ENCODE results near the gene CDK19.

The CDK19 gene

DNA sequence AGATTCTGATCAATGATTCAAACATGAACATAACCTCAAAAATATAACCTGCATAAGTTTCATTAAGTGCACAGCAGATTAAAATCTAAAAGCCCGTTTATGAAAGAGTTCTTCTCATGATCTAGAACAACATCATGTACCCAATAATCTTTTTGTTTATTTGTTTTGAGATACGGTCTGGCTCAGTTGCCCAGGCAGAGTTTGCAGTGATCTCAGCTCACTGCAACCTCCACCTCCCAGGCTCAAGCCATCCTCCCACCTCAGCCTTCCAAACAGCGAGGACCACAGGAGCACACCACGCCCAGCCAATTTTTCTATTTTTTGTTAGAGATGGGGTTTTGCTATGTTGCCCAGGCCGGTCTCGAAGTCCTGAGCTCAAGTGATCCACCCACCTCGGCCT, 149.7 kb downstream of the CDK19 start:
- in situ Hi-C loops (cut with HindIII; ENCODE audit: low sequenced_read_pairs): no loop called here

DNA sequence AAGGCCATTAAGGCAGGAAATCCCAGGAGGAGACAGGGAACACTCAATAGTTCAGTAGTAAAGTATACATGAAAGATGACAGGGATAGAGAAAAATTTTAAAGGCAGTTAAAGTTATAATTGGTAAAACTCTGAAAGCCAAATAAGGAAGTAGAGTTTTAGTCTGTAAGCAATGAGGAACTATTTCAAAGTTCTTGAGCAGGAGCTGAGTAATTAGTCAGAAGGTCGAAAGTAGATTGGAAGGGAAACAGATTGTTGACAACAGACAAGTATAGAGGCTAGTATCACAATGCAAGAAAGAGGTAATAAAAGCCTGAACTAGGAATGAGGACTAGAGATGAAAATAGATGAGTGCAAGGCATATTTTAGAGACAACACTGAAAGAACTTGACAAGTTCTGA, 150.3 kb downstream of the CDK19 start:
- in situ Hi-C loops (cut with HindIII; ENCODE audit: low sequenced_read_pairs): no loop called here

DNA sequence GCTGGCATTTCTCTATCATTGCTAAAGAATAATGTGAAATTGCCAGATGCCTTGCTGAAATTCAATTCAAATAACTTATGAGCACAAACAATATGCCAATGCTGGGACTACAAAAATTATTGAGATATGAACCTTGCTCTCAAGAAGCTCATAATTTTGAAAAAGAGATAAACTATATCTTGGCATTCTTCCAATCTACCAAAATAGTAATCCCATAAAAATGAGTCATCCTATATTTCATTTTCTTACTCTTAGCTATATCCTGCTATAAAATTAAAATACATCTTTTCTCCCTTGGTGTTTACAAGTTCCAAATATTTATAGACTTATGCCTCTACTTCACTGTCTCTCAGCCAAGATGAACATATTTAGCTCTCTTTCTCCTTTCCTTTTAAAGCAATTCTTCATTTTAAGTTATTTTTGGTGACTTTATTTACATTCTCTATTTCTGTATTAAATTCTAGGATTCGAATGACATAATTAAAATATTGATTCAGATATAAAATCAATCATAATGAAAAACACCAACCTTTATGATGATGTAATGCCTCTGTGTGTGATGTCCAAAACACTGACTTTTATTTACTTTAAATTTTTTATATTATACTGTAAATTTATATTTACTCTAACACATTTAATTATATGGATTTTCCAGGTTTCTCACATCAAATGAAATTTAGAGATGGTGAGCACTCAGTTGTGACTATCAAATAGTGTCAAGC, 152.6 kb downstream of the CDK19 start:
- in situ Hi-C loops (cut with HindIII; ENCODE audit: low sequenced_read_pairs): no loop called here

DNA sequence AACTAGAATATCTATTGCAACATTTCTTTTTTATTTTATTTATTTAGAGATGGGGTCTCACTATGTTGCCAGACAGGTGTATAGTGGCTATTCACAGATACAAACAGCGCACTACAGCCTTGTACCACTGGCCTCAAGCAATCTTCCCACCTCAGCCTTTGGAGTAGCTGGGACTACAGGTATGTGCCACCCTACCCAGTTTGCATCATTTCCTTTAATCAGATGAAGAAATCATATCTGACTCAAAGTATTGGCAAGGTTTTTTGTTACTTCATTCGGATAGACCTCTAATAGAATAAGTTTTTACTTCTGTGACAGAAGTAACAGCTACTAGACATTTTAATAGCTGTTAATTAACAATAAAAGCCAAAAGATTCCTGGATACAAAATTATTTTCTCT, 153.9 kb downstream of the CDK19 start:
- in situ Hi-C loops (cut with HindIII; ENCODE audit: low sequenced_read_pairs): no loop called here

DNA sequence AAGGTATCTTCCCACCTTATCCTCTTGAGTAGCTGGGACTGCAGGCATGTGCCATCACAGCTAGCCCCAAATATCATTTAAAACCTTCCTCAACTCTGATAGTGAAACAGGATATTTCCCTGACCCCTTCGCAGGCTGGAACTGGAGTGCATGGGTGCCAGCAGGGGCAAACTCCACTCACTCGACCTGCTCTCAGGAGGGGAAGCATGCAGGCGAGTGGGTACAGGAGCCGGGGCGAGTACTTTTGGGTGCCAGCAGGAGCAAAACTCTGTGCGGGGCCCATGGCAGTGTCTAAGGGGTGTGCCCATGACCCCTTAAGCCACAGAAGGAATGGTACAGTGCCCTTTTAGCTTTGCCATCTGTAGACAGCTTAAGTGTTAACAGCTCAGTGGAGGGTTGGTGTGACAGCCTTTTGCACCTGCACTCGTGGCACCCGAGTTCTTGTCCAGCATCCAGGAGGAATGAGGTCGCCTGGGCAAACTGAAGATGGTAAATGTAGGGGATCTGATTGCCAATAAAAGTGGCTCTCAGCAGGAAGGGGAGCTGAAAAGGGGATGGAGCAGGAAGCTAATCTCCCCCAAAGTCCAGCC, 155.1 kb downstream of the CDK19 start:
- in situ Hi-C loops (cut with HindIII; ENCODE audit: low sequenced_read_pairs): no loop called here

DNA sequence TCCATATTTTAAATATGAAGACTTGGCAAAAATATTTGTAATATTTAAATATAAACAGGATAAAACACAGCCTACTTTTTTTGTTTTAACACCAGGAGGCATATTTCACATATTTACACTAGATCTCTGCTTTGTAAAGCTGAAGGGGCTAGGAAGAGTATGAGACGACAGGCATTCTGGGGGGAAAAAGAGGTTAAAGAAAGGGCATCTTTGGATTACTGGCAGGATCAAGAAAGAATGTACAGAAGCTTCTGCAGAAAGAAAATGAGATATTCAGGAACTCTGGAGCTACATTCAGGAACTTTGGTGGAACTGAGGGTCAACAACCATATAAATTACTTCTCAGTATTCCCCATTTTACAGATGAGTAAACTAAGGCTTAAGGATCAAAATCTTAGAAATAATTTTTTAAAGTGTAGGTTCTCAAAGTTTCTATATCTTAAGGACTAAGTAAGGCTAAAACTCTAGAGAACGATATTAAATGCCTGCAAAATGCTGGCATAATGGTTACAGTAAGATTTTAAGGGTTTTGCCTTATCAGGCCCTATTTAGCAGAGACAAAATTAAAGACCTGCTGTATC, 156.5 kb downstream of the CDK19 start:
- in situ Hi-C loops (cut with HindIII; ENCODE audit: low sequenced_read_pairs): no loop called here

DNA sequence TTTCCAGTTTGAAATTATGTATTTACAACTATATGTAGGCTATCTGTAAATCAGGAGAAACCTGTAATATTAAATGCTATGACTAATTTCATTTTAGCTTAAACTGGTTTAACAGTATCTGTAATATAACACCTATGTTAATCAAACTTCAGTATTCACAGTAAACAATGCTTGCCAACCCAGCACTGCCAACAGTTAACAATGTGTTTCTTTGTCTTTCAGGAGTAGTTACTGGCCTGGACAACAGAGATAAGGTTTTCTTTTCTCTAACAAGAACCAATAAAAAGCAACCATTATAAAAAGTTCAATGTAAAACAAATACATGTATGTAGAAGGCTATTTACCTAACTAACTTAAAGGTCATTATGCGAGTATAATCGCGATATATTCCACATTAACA, 158.8 kb downstream of the CDK19 start:
- in situ Hi-C loops (cut with HindIII; ENCODE audit: low sequenced_read_pairs): no loop called here

DNA sequence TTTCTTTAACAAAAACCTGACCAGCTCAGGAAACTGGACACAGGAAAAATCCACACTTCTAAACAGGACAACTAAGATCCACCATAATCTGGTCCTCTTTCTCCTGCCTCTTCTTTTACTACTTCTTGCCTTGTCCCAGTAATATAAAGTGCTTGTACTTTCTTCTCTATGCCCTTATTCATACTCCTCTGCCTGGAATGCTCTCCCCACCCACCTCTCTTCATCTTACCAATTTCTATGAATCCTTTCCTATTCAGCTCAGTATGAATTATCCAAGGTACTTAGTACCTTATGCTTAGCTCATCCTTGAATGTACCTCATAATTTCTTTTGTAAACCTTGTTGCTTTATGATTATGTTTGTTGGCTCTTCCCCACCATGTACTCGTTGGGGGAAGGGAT, 159.4 kb downstream of the CDK19 start:
- in situ Hi-C loops (cut with HindIII; ENCODE audit: low sequenced_read_pairs): no loop called here

DNA sequence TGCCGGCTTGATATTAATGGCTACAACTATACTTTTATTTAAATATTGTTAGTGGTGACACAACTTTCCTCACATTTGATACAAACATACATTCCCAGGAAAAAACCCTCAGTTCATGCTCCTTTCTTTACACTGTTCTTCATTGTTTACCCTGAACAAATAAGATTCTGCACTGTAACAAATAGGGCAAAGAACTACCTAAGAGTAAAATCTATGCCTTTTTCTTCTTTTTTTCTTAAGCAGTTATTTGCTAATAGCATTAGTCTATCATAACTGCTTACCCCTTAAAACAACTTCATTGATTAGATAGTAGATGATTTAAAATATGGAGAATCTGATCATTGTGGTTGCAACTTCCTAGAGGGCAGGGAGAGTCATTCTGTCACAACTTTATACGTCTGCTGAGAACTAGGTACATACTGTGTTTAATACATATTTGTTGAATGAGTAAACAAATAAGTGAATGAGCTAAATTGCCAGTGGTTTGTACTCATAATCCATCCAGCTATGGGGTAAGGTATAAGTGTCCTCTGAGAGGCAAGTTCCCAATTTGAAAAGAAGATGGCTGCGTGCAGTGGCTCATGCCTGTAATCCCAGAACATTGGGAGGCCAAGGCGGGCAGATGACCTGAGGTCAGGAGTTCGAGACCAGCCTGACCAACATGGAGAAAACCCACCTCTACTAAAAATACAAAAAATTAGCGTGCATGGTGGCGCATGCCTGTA, 161.0 kb downstream of the CDK19 start:
- in situ Hi-C loops (cut with HindIII; ENCODE audit: low sequenced_read_pairs): no loop called here

DNA sequence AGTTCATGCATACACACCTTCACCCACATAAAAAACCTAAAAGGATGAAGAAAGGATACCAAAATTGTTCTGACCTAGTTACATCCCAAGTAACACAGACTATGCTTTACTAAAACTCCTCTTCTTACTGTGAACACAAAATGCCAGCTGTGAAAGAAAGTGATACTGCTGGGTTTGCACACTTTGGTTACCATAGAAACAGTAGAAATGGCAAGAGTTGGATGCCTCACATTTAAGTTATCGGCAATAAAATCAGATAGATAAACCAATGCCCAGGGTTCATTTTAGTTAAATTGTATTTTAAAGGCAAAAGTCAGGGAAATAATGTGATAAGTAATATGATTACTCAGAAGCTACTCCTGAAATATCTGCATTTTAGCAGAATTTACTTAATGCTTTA, 161.9 kb downstream of the CDK19 start:
- in situ Hi-C loops (cut with HindIII; ENCODE audit: low sequenced_read_pairs): no loop called here

DNA sequence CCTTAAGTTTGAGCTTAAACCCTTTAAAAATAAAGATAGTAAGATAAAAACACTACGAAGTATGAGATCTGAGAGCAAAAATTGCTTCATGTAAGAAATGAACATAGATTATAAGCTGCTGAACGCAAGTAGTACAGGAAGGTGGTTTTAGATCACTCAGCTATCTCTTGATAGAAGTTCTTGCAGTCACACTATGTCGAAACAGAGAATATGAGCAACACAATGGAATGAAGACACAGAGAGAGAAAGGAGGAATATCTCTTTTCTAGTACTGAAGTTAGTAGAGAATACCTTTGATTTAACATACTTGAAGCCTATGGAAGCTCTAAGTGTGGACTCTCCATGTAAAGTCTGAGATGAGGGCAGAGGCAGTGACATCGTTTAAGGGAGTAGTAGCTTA, 162.7 kb downstream of the CDK19 start:
- in situ Hi-C loops (cut with HindIII; ENCODE audit: low sequenced_read_pairs): no loop called here

DNA sequence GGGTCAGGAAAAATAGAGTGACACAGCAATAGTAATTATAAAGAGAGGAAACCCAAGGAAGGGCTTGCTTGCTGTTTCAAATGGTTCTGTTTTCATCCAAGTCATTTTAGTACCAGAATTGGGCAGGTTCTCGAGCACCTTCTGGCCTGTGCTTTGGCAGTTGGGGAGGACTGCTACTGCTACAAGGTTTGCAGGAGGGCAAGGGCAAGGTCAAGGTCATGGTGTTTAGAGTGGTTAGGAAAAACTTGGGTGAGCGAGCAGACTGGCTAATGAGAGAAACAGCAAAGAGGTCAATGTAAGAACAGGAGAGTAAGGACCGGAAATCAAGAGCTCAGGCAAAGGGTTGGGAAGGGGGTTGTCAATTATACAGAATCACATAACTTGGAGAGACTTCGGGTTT, 164.5 kb downstream of the CDK19 start:
- in situ Hi-C loops (cut with HindIII; ENCODE audit: low sequenced_read_pairs): no loop called here

DNA sequence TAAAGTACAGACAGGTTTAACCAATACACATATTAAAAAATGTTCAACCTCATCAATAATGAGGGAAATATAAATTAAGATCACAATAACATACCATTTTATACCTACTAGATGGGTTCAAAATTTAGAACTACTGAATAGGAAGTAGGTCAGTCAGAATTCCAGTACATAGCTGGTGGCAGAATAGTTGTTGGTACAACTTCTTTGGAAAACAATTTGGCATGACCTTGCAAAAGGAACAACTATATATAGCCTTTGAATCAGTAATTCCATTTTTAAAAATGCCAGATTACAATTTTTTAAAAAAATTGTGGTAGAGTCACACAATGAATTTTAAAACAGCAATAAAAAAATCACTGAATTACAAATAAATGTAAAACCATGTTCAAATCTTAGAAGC, 165.6 kb downstream of the CDK19 start:
- in situ Hi-C loops (cut with HindIII; ENCODE audit: low sequenced_read_pairs): no loop called here

DNA sequence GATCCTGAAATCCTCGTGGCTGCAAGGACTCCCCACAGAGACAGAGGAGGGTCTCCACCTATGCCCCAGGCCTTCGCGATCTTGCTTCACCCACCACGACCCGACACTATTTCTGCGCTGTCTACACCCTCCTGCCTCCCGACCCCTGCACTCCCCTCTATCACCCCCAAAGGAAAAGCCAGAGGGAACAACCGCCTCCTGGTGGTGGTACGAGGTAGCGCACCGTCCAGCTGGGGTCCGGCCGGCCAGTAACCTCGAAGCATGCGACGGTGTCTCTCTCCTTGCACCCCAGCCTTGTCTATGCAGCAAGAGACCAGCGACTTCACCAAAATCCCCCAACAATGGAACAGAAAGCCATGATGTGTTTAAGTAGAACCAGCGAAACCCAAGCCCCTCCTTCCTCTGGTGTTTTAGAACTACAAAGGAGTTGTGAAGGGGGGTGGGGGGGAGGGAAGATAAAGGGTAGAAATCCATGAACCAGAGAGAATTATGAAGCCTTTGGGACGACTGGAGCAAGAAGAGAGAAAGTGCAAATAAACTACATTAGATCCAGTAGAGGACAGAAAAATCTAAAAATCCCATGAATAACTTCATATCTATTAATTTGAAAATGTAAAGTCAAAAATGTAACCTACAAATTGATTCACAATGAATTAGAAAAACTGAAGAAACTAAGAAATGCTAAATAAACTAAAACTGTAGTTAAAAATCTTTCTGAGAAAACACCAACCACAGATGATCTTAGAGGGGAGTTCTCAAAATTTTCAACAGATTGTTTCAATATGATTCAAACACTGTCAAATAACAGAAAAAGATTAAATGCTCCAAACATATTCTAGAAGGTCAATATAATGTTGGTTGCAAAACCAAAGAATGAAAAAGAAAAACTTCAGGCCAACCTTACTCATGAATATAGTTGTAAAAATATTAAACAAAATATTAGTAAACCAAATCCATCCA, 168.0 kb downstream of the CDK19 start:
- in situ Hi-C loops (cut with HindIII; ENCODE audit: low sequenced_read_pairs): no loop called here

DNA sequence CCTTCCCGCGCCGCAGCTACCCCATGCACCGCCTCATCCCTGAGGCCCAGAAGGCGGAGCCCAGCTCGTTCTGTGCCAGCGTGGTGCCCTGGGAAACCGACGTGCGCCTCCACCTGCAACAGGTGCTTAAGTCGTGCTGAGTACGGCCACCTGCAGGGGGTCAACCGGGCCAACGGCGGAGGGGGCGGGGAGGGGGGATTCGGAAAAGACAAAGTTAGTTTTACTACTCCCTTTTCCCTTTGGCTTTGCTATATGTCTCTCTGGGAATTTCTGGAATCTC, 168.9 kb downstream of the CDK19 start:
- in situ Hi-C loops (cut with HindIII; ENCODE audit: low sequenced_read_pairs): no loop called here

DNA sequence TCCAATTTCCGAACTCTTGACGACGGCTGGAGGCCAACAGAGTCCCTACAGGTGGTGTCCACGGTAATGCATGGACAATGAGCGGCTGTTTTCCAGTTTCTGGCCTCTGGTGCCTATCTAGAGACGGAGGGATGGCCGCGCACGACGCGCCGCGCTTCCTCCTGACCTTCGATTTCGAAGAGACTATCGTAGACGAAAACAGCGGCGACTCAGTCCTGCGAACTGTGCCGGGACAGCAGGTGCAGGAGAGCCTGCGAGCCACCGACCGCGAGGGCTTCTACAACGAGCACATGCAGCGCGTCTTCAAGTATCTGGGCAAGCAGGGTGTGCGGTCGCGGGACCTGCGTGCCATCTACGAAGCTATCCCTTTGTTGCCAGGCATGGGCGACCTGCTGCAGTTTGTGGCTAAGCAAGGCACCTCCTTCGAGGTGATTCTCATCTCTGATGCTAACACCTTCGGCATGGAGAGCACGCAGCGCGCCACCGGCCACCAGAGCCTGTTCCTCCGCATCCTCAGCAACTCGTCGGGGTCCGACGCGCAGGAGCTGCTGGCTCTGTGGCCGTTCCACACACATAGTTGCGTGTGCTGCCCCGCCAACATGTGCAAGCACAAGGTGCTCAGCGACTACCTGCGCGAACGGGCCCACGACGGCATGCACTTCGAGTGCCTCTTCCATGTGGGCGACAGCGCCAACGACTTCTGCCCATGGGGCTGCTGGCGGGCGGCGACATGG, 169.4 kb downstream of the CDK19 start:
- in situ Hi-C loops (cut with HindIII; ENCODE audit: low sequenced_read_pairs): no loop called here

DNA sequence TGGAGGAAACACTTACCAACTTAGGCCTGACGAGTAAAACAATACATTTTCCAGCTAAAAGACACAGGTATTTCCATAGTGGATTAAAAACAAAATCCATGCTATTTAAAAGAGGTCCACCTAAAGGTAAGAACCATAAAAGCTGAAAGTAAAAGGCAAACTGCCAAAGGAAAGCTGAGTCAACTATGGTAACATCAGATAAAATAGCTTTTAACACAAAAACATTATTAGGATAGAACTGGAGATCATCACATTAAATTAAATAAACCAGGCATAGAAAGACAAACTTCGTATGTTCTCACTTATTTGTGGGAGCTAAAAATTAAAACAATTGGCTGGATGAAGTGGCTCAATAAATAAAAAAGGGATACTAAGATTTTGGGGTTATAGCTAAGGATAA, 172.1 kb downstream of the CDK19 start:
- in situ Hi-C loops (cut with HindIII; ENCODE audit: low sequenced_read_pairs): no loop called here

DNA sequence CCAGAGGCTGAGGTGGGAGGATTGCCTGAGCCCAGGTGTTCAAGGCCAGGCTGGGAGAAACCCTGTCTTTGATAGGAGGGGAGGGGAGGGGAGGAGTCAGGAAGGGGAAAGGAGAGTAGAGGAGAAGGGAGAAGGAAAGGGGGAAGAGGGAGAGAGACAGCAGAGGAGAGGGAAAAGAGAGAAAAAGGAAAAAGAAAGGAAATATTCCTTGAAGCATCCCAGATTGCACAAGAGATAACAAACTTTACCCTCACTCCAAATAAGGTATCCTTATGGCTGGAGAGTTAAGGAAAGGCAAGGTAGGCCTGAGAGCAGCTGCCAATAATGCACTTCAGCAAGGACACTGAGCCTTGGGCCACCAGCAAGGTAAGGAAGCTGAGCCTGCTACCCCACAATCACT, 172.6 kb downstream of the CDK19 start:
- in situ Hi-C loops (cut with HindIII; ENCODE audit: low sequenced_read_pairs): no loop called here

DNA sequence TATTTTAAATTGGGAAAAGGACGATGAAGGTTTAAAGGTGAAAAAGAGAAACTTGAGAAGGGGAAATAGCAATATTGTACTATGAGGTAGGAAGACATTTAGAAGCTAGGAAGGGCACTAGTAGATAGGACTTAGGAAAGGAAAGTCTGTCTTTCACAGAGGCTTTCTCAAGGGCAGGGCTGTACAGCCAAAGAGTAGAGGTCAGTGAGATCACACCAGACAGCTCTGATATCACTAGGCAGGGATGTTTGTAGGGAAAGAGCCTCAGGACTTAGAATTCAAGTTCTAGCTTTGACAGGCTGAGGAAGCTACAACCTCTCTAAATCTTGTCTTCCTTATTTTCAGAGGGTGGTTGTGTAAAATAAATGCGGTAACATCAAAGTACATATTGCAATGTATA, 178.5 kb downstream of the CDK19 start:
- in situ Hi-C loops (cut with HindIII; ENCODE audit: low sequenced_read_pairs): no loop called here

DNA sequence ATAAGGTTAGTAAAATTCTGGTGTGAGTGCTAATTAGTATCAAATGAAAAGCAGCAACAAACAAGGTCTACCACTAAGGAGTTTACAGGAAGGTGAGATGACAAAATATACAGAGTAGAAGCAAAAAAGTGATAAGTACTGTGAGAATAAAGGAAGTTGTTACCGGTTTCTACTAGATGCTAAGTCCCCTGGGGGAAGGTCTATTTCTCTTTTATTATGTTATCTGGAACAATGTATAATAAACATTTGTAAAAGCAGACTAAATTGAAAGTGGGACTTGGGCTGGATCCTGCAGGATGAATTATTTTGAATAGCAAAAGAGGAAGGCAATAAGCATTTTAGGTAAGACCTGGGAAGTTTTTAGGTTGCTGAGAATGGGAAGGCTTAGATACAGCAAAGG, 180.2 kb downstream of the CDK19 start:
- in situ Hi-C loops (cut with HindIII; ENCODE audit: low sequenced_read_pairs): no loop called here
